ENCODE results near the gene TP53I11.

The TP53I11 gene

GRCh38 chr11:44911029-44911814, 39.5 kb downstream of the TP53I11 start:
- peak; percentile 6 for DNase-seq

GRCh38 chr11:44910591-44910990, 40.1 kb downstream of the TP53I11 start:
- no peak for DNase-seq

GRCh38 chr11:44909557-44909956, 41.1 kb downstream of the TP53I11 start:
- DNase-seq: no peak

- no peak for DNase-seq
Observed at GRCh38 chr11:44906649-44907048, 44.0 kb downstream of the TP53I11 start.

GRCh38 chr11:44905131-44905866, 45.4 kb downstream of the TP53I11 start:
- no peak for DNase-seq

GRCh38 chr11:44904261-44905020, 46.2 kb downstream of the TP53I11 start:
- DNase-seq: no peak

- DNase-seq: no peak
Observed at GRCh38 chr11:44903518-44903917, 47.2 kb downstream of the TP53I11 start.

GRCh38 chr11:44903035-44903434, 47.6 kb downstream of the TP53I11 start:
- no peak for DNase-seq

- DNase-seq: no peak
Observed at GRCh38 chr11:44901786-44902185, 48.9 kb downstream of the TP53I11 start.

- DNase-seq: no peak
Observed at GRCh38 chr11:44901120-44901633, 49.5 kb downstream of the TP53I11 start.

- DNase-seq: no peak
Observed at GRCh38 chr11:44899959-44900358, 50.7 kb downstream of the TP53I11 start.

GRCh38 chr11:44893846-44894617, 56.7 kb downstream of the TP53I11 start:
- no peak for DNase-seq

GRCh38 chr11:44893308-44893822, 57.3 kb downstream of the TP53I11 start:
- no peak for DNase-seq

- DNase-seq: no peak
Observed at GRCh38 chr11:44892843-44893242, 57.8 kb downstream of the TP53I11 start.

- DNase-seq: no peak
Observed at GRCh38 chr11:44889266-44889665, 61.4 kb downstream of the TP53I11 start.

GRCh38 chr11:44887636-44888035, 63.0 kb downstream of the TP53I11 start:
- no peak for DNase-seq

- DNase-seq: no peak
Observed at GRCh38 chr11:44886790-44887140, 63.9 kb downstream of the TP53I11 start.

- no peak for DNase-seq
Observed at GRCh38 chr11:44885919-44886789, 64.5 kb downstream of the TP53I11 start.

GRCh38 chr11:44885065-44885810, 65.4 kb downstream of the TP53I11 start:
- no peak for DNase-seq

GRCh38 chr11:44884056-44884455, 66.6 kb downstream of the TP53I11 start:
- DNase-seq: no peak

- DNase-seq: no peak
Observed at GRCh38 chr11:44883277-44883676, 67.4 kb downstream of the TP53I11 start.

Data from NCI-H1417 treated with DMSO at 0.1 percent for 48 hours (cell line).